GM23338 (cell line): ENCODE data around the gene EPO. TPM values are rescaled to one million over a fixed set of nuclear protein-coding genes. Genes with fewer than 3 reads are reported as not detected.

ENCODE experiments used
- ATAC-seq: fragments of 200-7000 bp; cut with Tn5 transposase; 3 replicates; pipeline ENCODE4 v1.9.1; 2020
- DNase-seq: peaks from one replicate; pipeline ENCODE4 v3.0.0-alpha.2; 2015; ENCODE audit warnings: low spot score
- H2AFZ ChIP-seq: fragments of 200-600 bp; sonication (generic); 2 replicates; pipeline ENCODE4 v1.8.0; 2016; ENCODE audit warnings: antibody characterized with exemption, mild to moderate bottlenecking, moderate library complexity
- H3F3A ChIP-seq: fragments of 200-600 bp; sonication (generic); replicated peaks from 2 replicates; pipeline ENCODE4 v1.8.0; 2017; ENCODE audit warnings: antibody characterized with exemption, mixed run types, low read depth
- H3K27ac ChIP-seq: fragments of 200-600 bp; sonication (generic); 2 replicates; pipeline ENCODE4 v1.6.1; 2016; ENCODE audit warnings: low read depth
- H3K27me3 ChIP-seq: fragments of 200-600 bp; sonication (generic); 2 replicates; pipeline ENCODE4 v1.8.0; 2016; ENCODE audit warnings: mild to moderate bottlenecking, mixed run types, moderate library complexity; ENCODE audit not compliant: insufficient read depth
- H3K36me3 ChIP-seq: fragments of 200-600 bp; sonication (generic); 2 replicates; pipeline ENCODE4 v1.8.0; 2016; ENCODE audit warnings: mild to moderate bottlenecking; ENCODE audit not compliant: insufficient read depth
- H3K4me1 ChIP-seq: fragments of 200-600 bp; sonication (generic); 2 replicates; pipeline ENCODE4 v1.8.0; 2016; ENCODE audit warnings: mild to moderate bottlenecking, moderate library complexity; ENCODE audit not compliant: insufficient read depth
- H3K4me2 ChIP-seq: fragments of 200-600 bp; sonication (generic); 2 replicates; pipeline ENCODE4 v1.7.1; 2017; ENCODE audit warnings: mixed run types
- H3K4me3 ChIP-seq: fragments of 200-600 bp; sonication (generic); 2 replicates; pipeline ENCODE4 v1.6.1; 2016; ENCODE audit warnings: mixed run types
- H3K79me2 ChIP-seq: fragments of 200-600 bp; sonication (generic); replicated peaks from 2 replicates; pipeline ENCODE4 v1.8.0; 2017; ENCODE audit warnings: mild to moderate bottlenecking; ENCODE audit not compliant: insufficient read depth
- H3K9me2 ChIP-seq: fragments of 200-600 bp; sonication (generic); 2 replicates; pipeline ENCODE4 v1.8.0; 2017; ENCODE audit not compliant: insufficient read depth
- H4K20me1 ChIP-seq: fragments of 200-600 bp; sonication (generic); replicated peaks from 2 replicates; pipeline ENCODE4 v1.8.0; 2017; ENCODE audit warnings: mild to moderate bottlenecking; ENCODE audit not compliant: insufficient read depth
- H3K27ac Mint-ChIP-seq: 2 replicates; pipeline ENCODE4 v1.8.0; 2020; ENCODE audit warnings: inconsistent platforms, mild to moderate bottlenecking, moderate library complexity, mixed read lengths
- H3K27me3 Mint-ChIP-seq: 3 replicates; pipeline ENCODE4 v1.8.0; 2022; ENCODE audit warnings: low read depth, mild to moderate bottlenecking, moderate library complexity, mixed read lengths, inconsistent platforms; ENCODE audit not compliant: insufficient read depth, poor library complexity
- H3K36me3 Mint-ChIP-seq: 3 replicates; pipeline ENCODE4 v1.8.0; 2021; ENCODE audit warnings: low read depth, mild to moderate bottlenecking, inconsistent platforms, moderate library complexity, mixed read lengths
- H3K4me1 Mint-ChIP-seq: 3 replicates; pipeline ENCODE4 v1.8.0; 2020; ENCODE audit warnings: mild to moderate bottlenecking, inconsistent platforms, mixed read lengths
- H3K4me3 Mint-ChIP-seq: 3 replicates; pipeline ENCODE4 v1.8.0; 2021; ENCODE audit warnings: moderate library complexity, mild to moderate bottlenecking, inconsistent platforms, mixed read lengths
- H3K9me3 Mint-ChIP-seq: 3 replicates; pipeline ENCODE4 v1.8.0; 2020; ENCODE audit warnings: moderate library complexity, mild to moderate bottlenecking, inconsistent platforms, mixed read lengths
- CREB1 ChIP-seq: fragments of 250-450 bp; sonication (Bioruptor Pico); IDR thresholded peaks from 2 replicates; pipeline ENCODE4 v1.5.0; 2020; ENCODE audit warnings: low read depth, mild to moderate bottlenecking, moderate library complexity
- ETS1 ChIP-seq: IDR thresholded peaks from 2 replicates; pipeline ENCODE4 v1.6.1; 2016; ENCODE audit warnings: antibody characterized with exemption
- EZH2 ChIP-seq: fragments of 200-600 bp; sonication (generic); IDR thresholded peaks from one replicate; pipeline ENCODE4 v1.8.0; 2017; ENCODE audit warnings: antibody characterized with exemption, mild to moderate bottlenecking, low read depth; ENCODE audit not compliant: unreplicated experiment
- EZH2phosphoT487 ChIP-seq: fragments of 200-600 bp; sonication (generic); IDR thresholded peaks from one replicate; pipeline ENCODE4 v1.8.1; 2018; ENCODE audit warnings: antibody characterized with exemption; ENCODE audit not compliant: unreplicated experiment
- JUNB ChIP-seq: IDR thresholded peaks from one replicate; pipeline ENCODE4 v1.6.1; 2016; ENCODE audit warnings: antibody characterized with exemption; ENCODE audit not compliant: unreplicated experiment
- NANOG ChIP-seq: IDR thresholded peaks from 2 replicates; pipeline ENCODE4 v1.6.1; 2016; ENCODE audit warnings: antibody characterized with exemption, borderline replicate concordance
- POLR2AphosphoS5 ChIP-seq: IDR thresholded peaks from 2 replicates; pipeline ENCODE4 v1.6.1; 2016; ENCODE audit warnings: antibody characterized with exemption, low read depth
- REST ChIP-seq: IDR thresholded peaks from one replicate; pipeline ENCODE4 v1.6.1; 2018; ENCODE audit warnings: antibody characterized with exemption; ENCODE audit not compliant: unreplicated experiment
- STAT1 ChIP-seq: IDR thresholded peaks from one replicate; pipeline ENCODE4 v1.6.1; 2016; ENCODE audit warnings: antibody characterized with exemption; ENCODE audit not compliant: unreplicated experiment
- ZNF114 ChIP-seq: fragments of 250-450 bp; sonication (Bioruptor Pico); IDR thresholded peaks from 2 replicates; pipeline ENCODE4 v1.5.0; 2020; ENCODE audit warnings: mild to moderate bottlenecking, moderate library complexity
- ZNF331 ChIP-seq: fragments of 250-450 bp; sonication (Bioruptor Pico); IDR thresholded peaks from 2 replicates; pipeline ENCODE4 v1.5.0; 2020; ENCODE audit warnings: low read depth, mild to moderate bottlenecking, moderate library complexity
- polyA plus RNA-seq: library from polyadenylated mRNA; unstranded; fragments of >200 nt; fragmentation: Nextera tagmentation; extraction: Ambion mirVana; gene quantifications from 2 replicates; pipeline ENCODE4 v1.2.1, GENCODE V29; 2016
- total RNA-seq: library from RNA; depleted of rRNA; stranded (reverse); fragments of >200 nt; shearing (Covaris generic); gene quantifications from 2 replicates; pipeline ENCODE4 v1.2.3, GENCODE V29; 2014
- TF ChIP-seq, protein P1 (sequence below), 2 experiments: fragments of 200-600 bp in 1 of 2; sonication (generic) in 1 of 2; conservative IDR thresholded peaks; 2 replicates each; pipeline versions ENCODE4 v1.5.1 to v1.6.1; 2016 to 2017; ENCODE audit warnings: antibody characterized with exemption in 2 of 2, low read depth in 2 of 2, mild to moderate bottlenecking in 2 of 2, moderate library complexity in 1 of 2
- TF ChIP-seq, protein P2 (sequence below): fragments of 250-450 bp; sonication (Bioruptor Pico); IDR thresholded peaks from 2 replicates; pipeline ENCODE4 v1.5.0; 2020; ENCODE audit warnings: mild to moderate bottlenecking, moderate library complexity

The EPO gene
- total and polyA plus RNA-seq, 2 experiments from 2014 or later = 1.0 TPM; not detected in 1

DNA sequence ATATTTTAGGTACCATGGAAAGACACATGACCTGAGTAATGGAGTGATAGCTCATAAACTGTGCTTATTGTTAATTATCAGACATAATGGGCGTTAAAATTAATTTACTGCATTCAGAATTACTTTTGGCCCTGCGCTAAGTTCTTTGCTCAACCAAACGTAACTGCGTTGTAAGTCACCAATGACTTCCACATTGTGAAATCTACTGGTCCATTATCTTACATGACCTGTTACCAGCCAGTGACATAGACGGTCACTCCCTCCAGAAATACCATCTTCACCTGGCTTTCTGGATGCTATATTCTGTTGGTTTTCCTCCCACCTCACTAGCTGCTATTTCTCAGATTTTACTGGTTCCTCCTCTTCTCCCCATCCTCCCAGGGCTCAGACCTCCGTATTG is 21.2 kb upstream of the EPO start:
- Mint-ChIP-seq H3K27ac (no peak overlapping the region), H3K4me1 (peaks cover 12% of the 10 kb centered on the region; the same call in 2 of the 3 replicates), H3K36me3 (no peaks in the 10 kb centered on the region), H3K27me3 (peaks cover 12% of the 10 kb centered on the region), H3K9me3 (peaks cover 5% of the 10 kb centered on the region; the same call in 1 of the 3 replicates), H3K4me3 (no peak overlapping the region)
- DNase-seq = no peak
- H3K4me2 ChIP-seq = no peak overlapping the region
- no peaks in the 10 kb centered on the region for H3K4me1 ChIP-seq
- peaks cover 11% of the 10 kb centered on the region for H3F3A ChIP-seq
- no peaks in the 10 kb centered on the region for H3K27me3 ChIP-seq
- H2AFZ ChIP-seq = no peak overlapping the region
- H3K36me3 ChIP-seq = no peaks in the 10 kb centered on the region
- H4K20me1 ChIP-seq = no peaks in the 10 kb centered on the region
- no peak overlapping the region for H3K4me3 ChIP-seq
- ATAC-seq = no peak
- H3K79me2 ChIP-seq = peaks cover 39% of the 10 kb centered on the region
- peak overlapping the region; percentile 78; the same call in 1 of the 2 replicates for H3K27ac ChIP-seq
- TF ChIP-seq ZNF114 (CRISPR knock-in tag) (no peak), ETS1 (no peak), NANOG (no peak), STAT1 (no peak), EZH2phosphoT487 (no peak), JUNB (no peak), ZNF331 (CRISPR knock-in tag) (no peak), POLR2AphosphoS5 (no peak), REST (no peak), EZH2 (no peak), CREB1 (CRISPR knock-in tag) (no peak)
- TF ChIP-seq, protein P1, sequence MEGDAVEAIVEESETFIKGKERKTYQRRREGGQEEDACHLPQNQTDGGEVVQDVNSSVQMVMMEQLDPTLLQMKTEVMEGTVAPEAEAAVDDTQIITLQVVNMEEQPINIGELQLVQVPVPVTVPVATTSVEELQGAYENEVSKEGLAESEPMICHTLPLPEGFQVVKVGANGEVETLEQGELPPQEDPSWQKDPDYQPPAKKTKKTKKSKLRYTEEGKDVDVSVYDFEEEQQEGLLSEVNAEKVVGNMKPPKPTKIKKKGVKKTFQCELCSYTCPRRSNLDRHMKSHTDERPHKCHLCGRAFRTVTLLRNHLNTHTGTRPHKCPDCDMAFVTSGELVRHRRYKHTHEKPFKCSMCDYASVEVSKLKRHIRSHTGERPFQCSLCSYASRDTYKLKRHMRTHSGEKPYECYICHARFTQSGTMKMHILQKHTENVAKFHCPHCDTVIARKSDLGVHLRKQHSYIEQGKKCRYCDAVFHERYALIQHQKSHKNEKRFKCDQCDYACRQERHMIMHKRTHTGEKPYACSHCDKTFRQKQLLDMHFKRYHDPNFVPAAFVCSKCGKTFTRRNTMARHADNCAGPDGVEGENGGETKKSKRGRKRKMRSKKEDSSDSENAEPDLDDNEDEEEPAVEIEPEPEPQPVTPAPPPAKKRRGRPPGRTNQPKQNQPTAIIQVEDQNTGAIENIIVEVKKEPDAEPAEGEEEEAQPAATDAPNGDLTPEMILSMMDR (conservative IDR thresholded peaks at IDR 0.05; ENCODE audit: low read depth in 2 of 2) = no peak
- TF ChIP-seq, protein P2, sequence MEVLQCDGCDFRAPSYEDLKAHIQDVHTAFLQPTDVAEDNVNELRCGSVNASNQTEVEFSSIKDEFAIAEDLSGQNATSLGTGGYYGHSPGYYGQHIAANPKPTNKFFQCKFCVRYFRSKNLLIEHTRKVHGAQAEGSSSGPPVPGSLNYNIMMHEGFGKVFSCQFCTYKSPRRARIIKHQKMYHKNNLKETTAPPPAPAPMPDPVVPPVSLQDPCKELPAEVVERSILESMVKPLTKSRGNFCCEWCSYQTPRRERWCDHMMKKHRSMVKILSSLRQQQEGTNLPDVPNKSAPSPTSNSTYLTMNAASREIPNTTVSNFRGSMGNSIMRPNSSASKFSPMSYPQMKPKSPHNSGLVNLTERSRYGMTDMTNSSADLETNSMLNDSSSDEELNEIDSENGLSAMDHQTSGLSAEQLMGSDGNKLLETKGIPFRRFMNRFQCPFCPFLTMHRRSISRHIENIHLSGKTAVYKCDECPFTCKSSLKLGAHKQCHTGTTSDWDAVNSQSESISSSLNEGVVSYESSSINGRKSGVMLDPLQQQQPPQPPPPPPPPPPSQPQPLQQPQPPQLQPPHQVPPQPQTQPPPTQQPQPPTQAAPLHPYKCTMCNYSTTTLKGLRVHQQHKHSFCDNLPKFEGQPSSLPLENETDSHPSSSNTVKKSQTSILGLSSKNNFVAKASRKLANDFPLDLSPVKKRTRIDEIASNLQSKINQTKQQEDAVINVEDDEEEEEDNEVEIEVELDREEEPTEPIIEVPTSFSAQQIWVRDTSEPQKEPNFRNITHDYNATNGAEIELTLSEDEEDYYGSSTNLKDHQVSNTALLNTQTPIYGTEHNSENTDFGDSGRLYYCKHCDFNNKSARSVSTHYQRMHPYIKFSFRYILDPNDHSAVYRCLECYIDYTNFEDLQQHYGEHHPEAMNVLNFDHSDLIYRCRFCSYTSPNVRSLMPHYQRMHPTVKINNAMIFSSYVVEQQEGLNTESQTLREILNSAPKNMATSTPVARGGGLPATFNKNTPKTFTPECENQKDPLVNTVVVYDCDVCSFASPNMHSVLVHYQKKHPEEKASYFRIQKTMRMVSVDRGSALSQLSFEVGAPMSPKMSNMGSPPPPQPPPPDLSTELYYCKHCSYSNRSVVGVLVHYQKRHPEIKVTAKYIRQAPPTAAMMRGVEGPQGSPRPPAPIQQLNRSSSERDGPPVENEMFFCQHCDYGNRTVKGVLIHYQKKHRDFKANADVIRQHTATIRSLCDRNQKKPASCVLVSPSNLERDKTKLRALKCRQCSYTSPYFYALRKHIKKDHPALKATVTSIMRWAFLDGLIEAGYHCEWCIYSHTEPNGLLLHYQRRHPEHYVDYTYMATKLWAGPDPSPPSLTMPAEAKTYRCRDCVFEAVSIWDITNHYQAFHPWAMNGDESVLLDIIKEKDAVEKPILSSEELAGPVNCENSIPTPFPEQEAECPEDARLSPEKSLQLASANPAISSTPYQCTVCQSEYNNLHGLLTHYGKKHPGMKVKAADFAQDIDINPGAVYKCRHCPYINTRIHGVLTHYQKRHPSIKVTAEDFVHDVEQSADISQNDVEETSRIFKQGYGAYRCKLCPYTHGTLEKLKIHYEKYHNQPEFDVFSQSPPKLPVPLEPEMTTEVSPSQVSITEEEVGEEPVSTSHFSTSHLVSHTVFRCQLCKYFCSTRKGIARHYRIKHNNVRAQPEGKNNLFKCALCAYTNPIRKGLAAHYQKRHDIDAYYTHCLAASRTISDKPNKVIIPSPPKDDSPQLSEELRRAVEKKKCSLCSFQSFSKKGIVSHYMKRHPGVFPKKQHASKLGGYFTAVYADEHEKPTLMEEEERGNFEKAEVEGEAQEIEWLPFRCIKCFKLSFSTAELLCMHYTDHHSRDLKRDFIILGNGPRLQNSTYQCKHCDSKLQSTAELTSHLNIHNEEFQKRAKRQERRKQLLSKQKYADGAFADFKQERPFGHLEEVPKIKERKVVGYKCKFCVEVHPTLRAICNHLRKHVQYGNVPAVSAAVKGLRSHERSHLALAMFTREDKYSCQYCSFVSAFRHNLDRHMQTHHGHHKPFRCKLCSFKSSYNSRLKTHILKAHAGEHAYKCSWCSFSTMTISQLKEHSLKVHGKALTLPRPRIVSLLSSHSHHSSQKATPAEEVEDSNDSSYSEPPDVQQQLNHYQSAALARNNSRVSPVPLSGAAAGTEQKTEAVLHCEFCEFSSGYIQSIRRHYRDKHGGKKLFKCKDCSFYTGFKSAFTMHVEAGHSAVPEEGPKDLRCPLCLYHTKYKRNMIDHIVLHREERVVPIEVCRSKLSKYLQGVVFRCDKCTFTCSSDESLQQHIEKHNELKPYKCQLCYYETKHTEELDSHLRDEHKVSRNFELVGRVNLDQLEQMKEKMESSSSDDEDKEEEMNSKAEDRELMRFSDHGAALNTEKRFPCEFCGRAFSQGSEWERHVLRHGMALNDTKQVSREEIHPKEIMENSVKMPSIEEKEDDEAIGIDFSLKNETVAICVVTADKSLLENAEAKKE = no peak
- no peaks in the 10 kb centered on the region for H3K9me2 ChIP-seq
